Epithelial cell of proximal tubule (primary cell): ENCODE results near the gene ATP11A. TPM values are rescaled to one million over a fixed set of nuclear protein-coding genes. Genes with fewer than 3 reads are reported as not detected.

Experiments
- DNase-seq: peaks from one replicate; pipeline ENCODE4 v3.0.0-alpha.2; 2011; ENCODE audit warnings: low read depth
- H3K4me3 ChIP-seq: 2 replicates; pipeline ENCODE4 v1.5.1; 2011; ENCODE audit warnings: low read depth, mild to moderate bottlenecking, low read length
- total RNA-seq: library from RNA; depleted of rRNA; stranded (reverse); fragments of >200 nt; gene quantifications from 2 replicates; pipeline ENCODE4 v1.2.3, GENCODE V29; 2015
- TF ChIP-seq, protein P1 (sequence below): conservative IDR thresholded peaks from 2 replicates; pipeline ENCODE4 v1.5.1; 2012; ENCODE audit warnings: low read depth, mild to moderate bottlenecking, low read length

ATP11A gene
- total RNA-seq, 1 donor from 2014 or later = 27.2 TPM

DNA sequence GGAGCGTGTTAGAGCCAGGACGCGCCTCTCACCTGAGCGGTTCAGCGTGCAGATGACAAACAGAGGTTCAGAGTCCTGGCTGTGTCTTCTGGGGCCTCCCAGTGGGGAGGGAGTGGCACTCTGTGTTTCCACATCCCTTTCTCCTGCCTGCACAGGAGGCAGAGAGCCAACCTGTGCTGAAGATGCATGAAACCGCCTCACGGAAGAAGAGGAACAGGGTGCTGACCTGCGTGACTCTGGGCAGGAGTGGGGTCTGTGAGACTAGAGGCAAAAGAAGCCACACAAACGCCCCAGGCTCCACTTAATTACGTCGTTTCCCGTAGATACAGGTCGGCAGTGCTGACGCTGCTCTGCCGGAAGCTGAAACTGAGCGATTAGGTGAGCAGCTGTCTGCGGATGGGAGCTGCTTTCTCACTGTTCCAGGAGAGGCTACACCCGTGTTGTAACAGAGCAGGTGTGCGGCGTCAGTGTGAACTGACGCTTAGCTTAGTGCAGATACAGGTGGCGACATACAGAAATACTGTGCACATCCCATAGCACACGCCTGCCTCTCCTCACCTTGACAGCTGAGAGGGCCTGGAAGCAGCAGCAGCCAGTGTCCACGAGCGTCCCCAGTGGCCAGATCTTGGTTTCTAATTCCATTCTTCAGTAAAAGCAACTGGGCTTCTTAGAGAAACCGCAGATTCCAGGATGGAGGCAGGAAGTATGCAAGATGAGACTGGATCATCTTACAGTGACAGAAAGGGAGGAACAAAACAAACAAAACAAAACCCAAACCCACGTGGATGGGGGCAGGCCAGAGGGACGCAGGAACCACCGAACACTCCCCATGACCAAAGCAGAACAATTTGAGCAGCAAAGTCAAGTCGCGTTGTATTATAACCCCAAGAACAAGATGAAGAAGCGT, 241.4 kb downstream of the ATP11A start:
- peak overlapping the region; percentile 51 for H3K4me3 ChIP-seq
- DNase-seq = peak; percentile 31
- TF ChIP-seq, protein P1, sequence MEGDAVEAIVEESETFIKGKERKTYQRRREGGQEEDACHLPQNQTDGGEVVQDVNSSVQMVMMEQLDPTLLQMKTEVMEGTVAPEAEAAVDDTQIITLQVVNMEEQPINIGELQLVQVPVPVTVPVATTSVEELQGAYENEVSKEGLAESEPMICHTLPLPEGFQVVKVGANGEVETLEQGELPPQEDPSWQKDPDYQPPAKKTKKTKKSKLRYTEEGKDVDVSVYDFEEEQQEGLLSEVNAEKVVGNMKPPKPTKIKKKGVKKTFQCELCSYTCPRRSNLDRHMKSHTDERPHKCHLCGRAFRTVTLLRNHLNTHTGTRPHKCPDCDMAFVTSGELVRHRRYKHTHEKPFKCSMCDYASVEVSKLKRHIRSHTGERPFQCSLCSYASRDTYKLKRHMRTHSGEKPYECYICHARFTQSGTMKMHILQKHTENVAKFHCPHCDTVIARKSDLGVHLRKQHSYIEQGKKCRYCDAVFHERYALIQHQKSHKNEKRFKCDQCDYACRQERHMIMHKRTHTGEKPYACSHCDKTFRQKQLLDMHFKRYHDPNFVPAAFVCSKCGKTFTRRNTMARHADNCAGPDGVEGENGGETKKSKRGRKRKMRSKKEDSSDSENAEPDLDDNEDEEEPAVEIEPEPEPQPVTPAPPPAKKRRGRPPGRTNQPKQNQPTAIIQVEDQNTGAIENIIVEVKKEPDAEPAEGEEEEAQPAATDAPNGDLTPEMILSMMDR = peak; percentile 82

DNA sequence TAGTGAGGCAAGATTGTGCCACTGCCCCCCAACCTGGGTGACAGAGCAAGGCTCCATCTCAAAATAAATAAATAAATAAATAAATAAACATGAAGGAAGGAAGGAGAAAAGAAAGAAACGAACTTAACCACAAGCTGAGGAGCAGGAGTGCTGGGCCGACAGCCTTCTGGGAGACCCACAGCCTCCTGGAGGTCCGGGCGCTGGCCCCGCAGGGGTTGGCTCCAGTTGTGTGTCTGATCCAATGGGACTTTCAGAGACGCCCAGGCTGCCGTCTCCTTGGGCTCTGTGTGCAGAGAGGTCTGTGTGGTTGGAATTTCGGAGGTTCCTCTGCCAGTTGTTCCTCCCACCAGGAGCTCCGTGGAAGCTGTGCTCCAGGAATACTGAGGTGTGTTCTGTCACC, 243.1 kb downstream of the ATP11A start:
- no peak overlapping the region for H3K4me3 ChIP-seq
- TF ChIP-seq, protein P1 = no peak
- no peak for DNase-seq

- no peak for DNase-seq
- TF ChIP-seq, protein P1 = no peak
- H3K4me3 ChIP-seq = no peak overlapping the region
Observed at GRCh38 chr13:112933649-112934048, 243.8 kb downstream of the ATP11A start.

GRCh38 chr13:112934078-112934477, 244.2 kb downstream of the ATP11A start:
- TF ChIP-seq, protein P1 = no peak
- no peak for DNase-seq
- no peak overlapping the region for H3K4me3 ChIP-seq

Other genes starting within 250 kb of the ATP11A start
- gene TUBGCP3, start 101.9 kb upstream of the ATP11A start, total RNA-seq = 16.1 and 16.4 TPM in 2 replicates